H1 (cell line): ENCODE data around the gene BTD. TPM values are rescaled to one million over a fixed set of nuclear protein-coding genes. Genes with fewer than 3 reads are reported as not detected.

Experiments
- RAD21 ChIP-seq, 2 experiments: IDR thresholded peaks in 1 of 2; conservative IDR thresholded peaks in 1 of 2; 2 replicates each; pipeline ENCODE4 v1.6.1; 2011; ENCODE audit warnings: low read depth in 2 of 2, low read length in 2 of 2, improper control_type of control experiment in 1 of 2, inconsistent platforms in 1 of 2, mild to moderate bottlenecking in 1 of 2, moderate library complexity in 1 of 2
- TBP ChIP-seq: IDR thresholded peaks from 2 replicates; pipeline ENCODE4 v1.6.1; 2011; ENCODE audit warnings: low read depth, low read length, improper control_type of control experiment
- polyA plus RNA-seq, 7 experiments: library from polyadenylated mRNA; depleted of rRNA in 3 of 7; stranded (reverse) in 5 of 7; unstranded in 2 of 7; fragments of >200 nt in 5 of 7; fragments of 200-250 nt in 2 of 7; gene quantifications; 1 replicate in 5 of 7; 2 replicates in 1 of 7; 4 replicates in 1 of 7; pipeline versions ENCODE4 v1.2.1 to v1.2.3, GENCODE V29; 2011 to 2013; ENCODE audit warnings: missing spikeins in 2 of 7, mixed read lengths in 2 of 7
- total RNA-seq: library from RNA; stranded (reverse); fragmentation: NEBNext Ultra II Directional; extraction: Animal tissue kit (Norgen Biotek cat#: 25700); gene quantifications from 2 replicates; pipeline ENCODE4 v1.2.1, GENCODE V29; 2021

Gene BTD
- total and polyA plus RNA-seq, 2 of the 8 experiments (the other 6 are each of a cell fraction or from before 2014, with no cell fraction given), result 21.8 to 36.7 TPM

- TF ChIP-seq RAD21 (IDR thresholded peaks at IDR 0.05 in 1 of 2, conservative IDR thresholded peaks at IDR 0.05 in 1 of 2; ENCODE audit: low read depth in 2 of 2, low read length in 2 of 2), result no peak
- no peak for TF ChIP-seq TBP
Measured at GRCh38 chr3:15664144-15664543, 62.6 kb downstream of the BTD start (continued).
